ENCODE results near the gene SYMPK. TPM values are rescaled to one million over a fixed set of nuclear protein-coding genes. Genes with fewer than 3 reads are reported as not detected.

Gene SYMPK
- total RNA-seq, 1 donor from 2014 or later, result 70.6 TPM

- peaks cover 15% of the 10 kb centered on the region for H3K36me3 ChIP-seq
- ATAC-seq (no peak), DNase-seq (no peak)
- H3K9me3 ChIP-seq, result no peaks in the 10 kb centered on the region
- peaks cover 22% of the 10 kb centered on the region for H3K4me1 ChIP-seq
- H3K4me3 ChIP-seq, result no peak overlapping the region
- no peak overlapping the region for H3K27ac ChIP-seq
- no peak for TF ChIP-seq CTCF (IDR thresholded peaks at IDR 0.05)
- intact Hi-C loops (cut with DNase I), result no loop called here
- no peaks in the 10 kb centered on the region for H3K27me3 ChIP-seq
Measured at GRCh38 chr19:45778010-45778661, 84.8 kb downstream of the SYMPK start.

- Histone ChIP-seq H3K4me1 (peaks cover 22% of the 10 kb centered on the region), H3K27me3 (no peaks in the 10 kb centered on the region), H3K4me3 (no peak overlapping the region), H3K27ac (no peak overlapping the region), H3K9me3 (no peaks in the 10 kb centered on the region), H3K36me3 (peaks cover 15% of the 10 kb centered on the region)
- intact Hi-C loops (cut with DNase I), result no loop called here
- no peak for TF ChIP-seq CTCF (IDR thresholded peaks at IDR 0.05)
- DNase-seq, result no peak
- ATAC-seq, result no peak
Measured at GRCh38 chr19:45777395-45777961, 85.5 kb downstream of the SYMPK start.

GRCh38 chr19:45774765-45775164 is 88.2 kb downstream of the SYMPK start:
- Histone ChIP-seq H3K36me3 (peaks cover 15% of the 10 kb centered on the region), H3K9me3 (no peaks in the 10 kb centered on the region), H3K4me1 (peaks cover 16% of the 10 kb centered on the region), H3K27ac (no peak overlapping the region), H3K27me3 (no peaks in the 10 kb centered on the region), H3K4me3 (no peak overlapping the region)
- ATAC-seq (no peak), DNase-seq (no peak)
- TF ChIP-seq CTCF (IDR thresholded peaks at IDR 0.05), result no peak
- intact Hi-C loops (cut with DNase I), result no loop called here

GRCh38 chr19:45773384-45773783 is 89.6 kb downstream of the SYMPK start:
- TF ChIP-seq CTCF (IDR thresholded peaks at IDR 0.05), result no peak
- intact Hi-C loops (cut with DNase I), result no loop called here
- Histone ChIP-seq H3K4me3 (no peak overlapping the region), H3K4me1 (peaks cover 7% of the 10 kb centered on the region), H3K27ac (no peak overlapping the region), H3K9me3 (no peaks in the 10 kb centered on the region), H3K27me3 (no peaks in the 10 kb centered on the region), H3K36me3 (peaks cover 15% of the 10 kb centered on the region)
- no peak for ATAC-seq
- no peak for DNase-seq

GRCh38 chr19:45772912-45773311 is 90.0 kb downstream of the SYMPK start:
- Histone ChIP-seq H3K36me3 (peaks cover 15% of the 10 kb centered on the region), H3K27me3 (no peaks in the 10 kb centered on the region), H3K4me1 (peaks cover 10% of the 10 kb centered on the region), H3K9me3 (no peaks in the 10 kb centered on the region), H3K27ac (no peak overlapping the region), H3K4me3 (no peak overlapping the region)
- DNase-seq (no peak), ATAC-seq (no peak)
- no peak for TF ChIP-seq CTCF (IDR thresholded peaks at IDR 0.05)
- intact Hi-C loops (cut with DNase I), result no loop called here

All from upper lobe of right lung (tissue), 1 donor.